ENCODE measurements around the gene C17orf107. TPM values are rescaled to one million over a fixed set of nuclear protein-coding genes. Genes with fewer than 3 reads are reported as not detected.

Gene C17orf107
- polyA plus RNA-seq, 1 donor (not counting 4 experiments of a cell fraction or from before 2014, with no cell fraction given): 0.33 TPM

- Histone ChIP-seq H3K9ac (ENCODE audit: control insufficient read depth, extremely low read depth, insufficient read depth, low read length) (peak overlapping the region; percentile 94), H3K4me3 (ENCODE audit: control insufficient read depth in 2 of 3, extremely low read depth in 1 of 3, insufficient read depth in 2 of 3, low read depth in 1 of 3, low read length in 3 of 3) (peak overlapping the region; percentile 96 to 99 (median 97)), H3K27me3 (ENCODE audit: control insufficient read depth, extremely low read depth, insufficient read depth, low read length) (no peaks in the 10 kb centered on the region), H3K9me1 (ENCODE audit: control insufficient read depth, extremely low read depth, insufficient read depth, low read length) (no peaks in the 10 kb centered on the region), H3K4me1 (ENCODE audit: control insufficient read depth, extremely low read depth, insufficient read depth, low read length) (peaks cover 44% of the 10 kb centered on the region), H3K36me3 (ENCODE audit: control insufficient read depth in 2 of 2, extremely low read depth in 1 of 2, insufficient read depth in 2 of 2, low read length in 2 of 2) (peaks cover 27 to 34% of the 10 kb centered on the region in 2 experiments), H2AFZ (ENCODE audit: control insufficient read depth, low read length) (no peak overlapping the region), H3K9me3 (ENCODE audit: control insufficient read depth, low read depth, low read length) (no peaks in the 10 kb centered on the region), H3K27ac (ENCODE audit: control insufficient read depth, insufficient read depth, low read length) (peak overlapping the region; percentile 91), H4K20me1 (ENCODE audit: control insufficient read depth, extremely low read depth, insufficient read depth, low read length) (peaks cover 15% of the 10 kb centered on the region), H3K79me2 (ENCODE audit: control insufficient read depth, insufficient read depth, low read length) (peaks cover 57% of the 10 kb centered on the region), H3K4me2 (ENCODE audit: control insufficient read depth, extremely low read depth, insufficient read depth, low read depth, low read length) (peak overlapping the region; percentile 100)
- TF ChIP-seq, protein P1, sequence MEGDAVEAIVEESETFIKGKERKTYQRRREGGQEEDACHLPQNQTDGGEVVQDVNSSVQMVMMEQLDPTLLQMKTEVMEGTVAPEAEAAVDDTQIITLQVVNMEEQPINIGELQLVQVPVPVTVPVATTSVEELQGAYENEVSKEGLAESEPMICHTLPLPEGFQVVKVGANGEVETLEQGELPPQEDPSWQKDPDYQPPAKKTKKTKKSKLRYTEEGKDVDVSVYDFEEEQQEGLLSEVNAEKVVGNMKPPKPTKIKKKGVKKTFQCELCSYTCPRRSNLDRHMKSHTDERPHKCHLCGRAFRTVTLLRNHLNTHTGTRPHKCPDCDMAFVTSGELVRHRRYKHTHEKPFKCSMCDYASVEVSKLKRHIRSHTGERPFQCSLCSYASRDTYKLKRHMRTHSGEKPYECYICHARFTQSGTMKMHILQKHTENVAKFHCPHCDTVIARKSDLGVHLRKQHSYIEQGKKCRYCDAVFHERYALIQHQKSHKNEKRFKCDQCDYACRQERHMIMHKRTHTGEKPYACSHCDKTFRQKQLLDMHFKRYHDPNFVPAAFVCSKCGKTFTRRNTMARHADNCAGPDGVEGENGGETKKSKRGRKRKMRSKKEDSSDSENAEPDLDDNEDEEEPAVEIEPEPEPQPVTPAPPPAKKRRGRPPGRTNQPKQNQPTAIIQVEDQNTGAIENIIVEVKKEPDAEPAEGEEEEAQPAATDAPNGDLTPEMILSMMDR (optimal IDR thresholded peaks at IDR 0.05 in 1 of 3, IDR thresholded peaks at IDR 0.05 in 1 of 3, conservative IDR thresholded peaks at IDR 0.05 in 1 of 3; ENCODE audit: extremely low read depth in 1 of 3, insufficient read depth in 2 of 3, low read length in 3 of 3): no peak
- no peak for TF ChIP-seq EZH2 (IDR thresholded peaks at IDR 0.05; ENCODE audit: low read length)
- DNase-seq (ENCODE audit: low read depth, low spot score): no peak
- dilution Hi-C loops (cut with MboI; ENCODE audit: extremely low pct_ligation_motif_present, low sequenced_read_pairs): loop anchor here (10.0 kb wide), 1 partner anchor 59 kb away; no protein-coding TSS in a partner anchor
- no peak for FAIRE-seq
These were observed 46.6 kb downstream of the C17orf107 start for GRCh38 chr17:4945944-4946280.

DNA sequence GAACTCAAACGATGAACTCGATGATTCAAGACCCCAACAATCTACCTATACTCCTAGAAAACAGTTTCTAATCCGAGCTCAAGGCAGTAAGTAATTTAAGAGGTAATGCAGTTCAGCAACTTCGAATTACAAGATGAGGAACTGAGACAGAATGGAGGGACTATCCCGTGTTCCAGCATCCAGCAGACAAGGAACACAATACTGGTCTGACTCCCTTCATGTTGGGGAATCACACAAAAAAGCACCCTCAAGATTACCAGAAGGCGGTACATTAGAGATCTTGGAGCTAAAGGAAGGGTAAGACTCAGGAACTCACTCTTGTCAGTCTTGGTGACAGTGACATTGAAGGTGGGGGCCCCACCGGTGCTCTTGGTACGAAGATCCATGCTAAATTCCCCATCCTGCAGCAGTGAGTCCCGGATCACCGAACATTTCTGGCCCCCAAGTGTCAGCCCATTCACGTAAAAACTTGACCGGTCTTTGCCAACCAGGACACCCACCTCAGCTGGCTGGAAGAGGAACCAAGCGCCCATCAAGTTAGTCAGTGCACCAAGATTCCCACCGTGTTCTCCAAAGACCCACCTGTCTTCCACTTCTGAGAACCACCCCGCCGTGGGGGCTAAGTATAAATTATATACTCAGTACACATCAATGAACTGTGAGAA, 47.1 kb downstream of the C17orf107 start:
- H3K36me3 ChIP-seq (ENCODE audit: control insufficient read depth in 2 of 2, extremely low read depth in 1 of 2, insufficient read depth in 2 of 2, low read length in 2 of 2): peaks cover 27 to 34% of the 10 kb centered on the region in 2 experiments
- peaks cover 40% of the 10 kb centered on the region for H3K4me1 ChIP-seq (ENCODE audit: control insufficient read depth, extremely low read depth, insufficient read depth, low read length)
- H3K9me3 ChIP-seq (ENCODE audit: control insufficient read depth, low read depth, low read length): no peaks in the 10 kb centered on the region
- H3K9ac ChIP-seq (ENCODE audit: control insufficient read depth, extremely low read depth, insufficient read depth, low read length): peak overlapping the region; percentile 94
- peak overlapping the region; percentile 89 for H3K27ac ChIP-seq (ENCODE audit: control insufficient read depth, insufficient read depth, low read length)
- peak overlapping the region; percentile 100 for H3K4me2 ChIP-seq (ENCODE audit: control insufficient read depth, extremely low read depth, insufficient read depth, low read depth, low read length)
- dilution Hi-C loops (cut with MboI; ENCODE audit: extremely low pct_ligation_motif_present, low sequenced_read_pairs): loop anchor here (10.0 kb wide), 1 partner anchor 58 kb away; no protein-coding TSS in a partner anchor
- TF ChIP-seq, protein P1 (optimal IDR thresholded peaks at IDR 0.05 in 1 of 3, IDR thresholded peaks at IDR 0.05 in 1 of 3, conservative IDR thresholded peaks at IDR 0.05 in 1 of 3; ENCODE audit: extremely low read depth in 1 of 3, insufficient read depth in 2 of 3, low read length in 3 of 3): no peak
- no peak for TF ChIP-seq EZH2 (IDR thresholded peaks at IDR 0.05; ENCODE audit: low read length)
- H3K4me3 ChIP-seq (ENCODE audit: control insufficient read depth in 2 of 3, extremely low read depth in 1 of 3, insufficient read depth in 2 of 3, low read depth in 1 of 3, low read length in 3 of 3): peak overlapping the region; percentile 96 to 99 (median 97)
- no peak overlapping the region for H2AFZ ChIP-seq (ENCODE audit: control insufficient read depth, low read length)
- H3K79me2 ChIP-seq (ENCODE audit: control insufficient read depth, insufficient read depth, low read length): peaks cover 52% of the 10 kb centered on the region
- no peaks in the 10 kb centered on the region for H3K27me3 ChIP-seq (ENCODE audit: control insufficient read depth, extremely low read depth, insufficient read depth, low read length)
- peaks cover 15% of the 10 kb centered on the region for H4K20me1 ChIP-seq (ENCODE audit: control insufficient read depth, extremely low read depth, insufficient read depth, low read length)
- FAIRE-seq (no peak), DNase-seq (ENCODE audit: low read depth, low spot score) (no peak)
- no peaks in the 10 kb centered on the region for H3K9me1 ChIP-seq (ENCODE audit: control insufficient read depth, extremely low read depth, insufficient read depth, low read length)

Data from keratinocyte (primary cell).